ENCODE measurements around the gene RPS6KA5. TPM values are rescaled to one million over a fixed set of nuclear protein-coding genes. Genes with fewer than 3 reads are reported as not detected.

The RPS6KA5 gene
- total RNA-seq, 1 experiment from 2014 or later: 3.8 TPM

DNA sequence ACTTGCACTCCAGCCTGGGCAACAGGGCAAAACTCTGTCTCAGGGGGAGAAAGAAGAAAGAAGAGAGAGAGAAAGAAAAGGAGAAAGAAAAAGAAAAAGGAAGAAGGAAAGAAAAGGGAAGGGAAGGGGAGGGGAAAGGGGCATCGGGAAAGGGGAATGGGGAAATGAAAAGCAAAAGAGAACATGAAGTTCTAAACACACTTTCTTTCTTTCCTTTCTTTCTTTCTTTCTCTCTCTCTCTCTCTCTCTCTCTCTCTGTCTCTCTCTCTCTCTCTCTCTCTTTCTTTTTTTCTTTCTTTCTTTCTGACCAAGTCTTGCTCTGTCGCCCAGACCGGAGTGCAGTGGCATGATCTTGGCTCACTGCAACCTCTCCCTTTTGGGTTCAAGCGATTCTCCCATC is 76.9 kb downstream of the RPS6KA5 start:
- H3T11ph ChIP-seq (ENCODE audit: low read length): no peak overlapping the region
- H3K27me3 ChIP-seq (ENCODE audit: insufficient read depth, low read length): no peaks in the 10 kb centered on the region
- H3K27me3 Mint-ChIP-seq (ENCODE audit: low read depth): no peaks in the 10 kb centered on the region
- no peak overlapping the region for H4K91ac ChIP-seq (ENCODE audit: insufficient read length, low read depth, low read length)
- H3K36me3 Mint-ChIP-seq (ENCODE audit: insufficient read depth in 1 of 3, low read depth in 3 of 3): no peaks in the 10 kb centered on the region
- H3K14ac ChIP-seq (ENCODE audit: insufficient read depth, low read length): no peak overlapping the region
- TF ChIP-seq, protein P1, sequence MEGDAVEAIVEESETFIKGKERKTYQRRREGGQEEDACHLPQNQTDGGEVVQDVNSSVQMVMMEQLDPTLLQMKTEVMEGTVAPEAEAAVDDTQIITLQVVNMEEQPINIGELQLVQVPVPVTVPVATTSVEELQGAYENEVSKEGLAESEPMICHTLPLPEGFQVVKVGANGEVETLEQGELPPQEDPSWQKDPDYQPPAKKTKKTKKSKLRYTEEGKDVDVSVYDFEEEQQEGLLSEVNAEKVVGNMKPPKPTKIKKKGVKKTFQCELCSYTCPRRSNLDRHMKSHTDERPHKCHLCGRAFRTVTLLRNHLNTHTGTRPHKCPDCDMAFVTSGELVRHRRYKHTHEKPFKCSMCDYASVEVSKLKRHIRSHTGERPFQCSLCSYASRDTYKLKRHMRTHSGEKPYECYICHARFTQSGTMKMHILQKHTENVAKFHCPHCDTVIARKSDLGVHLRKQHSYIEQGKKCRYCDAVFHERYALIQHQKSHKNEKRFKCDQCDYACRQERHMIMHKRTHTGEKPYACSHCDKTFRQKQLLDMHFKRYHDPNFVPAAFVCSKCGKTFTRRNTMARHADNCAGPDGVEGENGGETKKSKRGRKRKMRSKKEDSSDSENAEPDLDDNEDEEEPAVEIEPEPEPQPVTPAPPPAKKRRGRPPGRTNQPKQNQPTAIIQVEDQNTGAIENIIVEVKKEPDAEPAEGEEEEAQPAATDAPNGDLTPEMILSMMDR (conservative IDR thresholded peaks at IDR 0.05): no peak
- no peak overlapping the region for H3K56ac ChIP-seq (ENCODE audit: insufficient read length, low read depth, low read length)
- H3K27ac Mint-ChIP-seq: peak overlapping the region in 2 of 3 experiments; percentile 33 to 79; a peak in 2 of 7 replicates
- H3K9me3 Mint-ChIP-seq: no peaks in the 10 kb centered on the region; a peak in 1 of 5 replicates
- no peaks in the 10 kb centered on the region for H3K4me1 ChIP-seq (ENCODE audit: insufficient read depth, low read length)
- H2BK12ac ChIP-seq (ENCODE audit: insufficient read length, low read depth, low read length): no peak overlapping the region
- no peak overlapping the region for H2BK120ac ChIP-seq (ENCODE audit: low read depth, low read length, poor library complexity, severe bottlenecking)
- WGBS (ENCODE audit: extremely low coverage, insufficient read length, low lambda C conversion rate): no CpG with 5 or more reads among the region's 4 CpGs
- H3K9ac ChIP-seq (ENCODE audit: extremely low read depth, insufficient read length, low read length): no peak overlapping the region
- H2AK5ac ChIP-seq (ENCODE audit: insufficient read length, low read length): no peak overlapping the region
- H4K8ac ChIP-seq (replicated peaks; ENCODE audit: insufficient read length, low read depth, low read length): no peak overlapping the region
- H3K4ac ChIP-seq (ENCODE audit: low read depth, low read length): no peak overlapping the region
- H2AFZ ChIP-seq (ENCODE audit: low read length): no peak overlapping the region
- DNase-seq: no peak
- H3K4me1 Mint-ChIP-seq: peaks cover 0 to 3% of the 10 kb centered on the region in 2 experiments; a peak in 1 of 4 replicates
- no peak overlapping the region for H3K27ac ChIP-seq (ENCODE audit: insufficient read length, low read depth, low read length)
- no peak overlapping the region for H2BK20ac ChIP-seq (ENCODE audit: low read depth, low read length, poor library complexity, severe bottlenecking)
- no peaks in the 10 kb centered on the region for H3K9me3 ChIP-seq (ENCODE audit: control insufficient read depth, low read depth, low read length)
- no peak overlapping the region for H3K4me2 ChIP-seq (ENCODE audit: insufficient read depth, insufficient read length, low read length)
- no peak overlapping the region for H3K18ac ChIP-seq (ENCODE audit: insufficient read length, low read depth, low read length)
- no peak overlapping the region for H4K5ac ChIP-seq (ENCODE audit: insufficient read length, low read depth, low read length)
- H2BK15ac ChIP-seq (ENCODE audit: low read depth, low read length): no peak overlapping the region
- no peak overlapping the region for H2BK5ac ChIP-seq (ENCODE audit: insufficient read length, low read length)
- H3K4me3 Mint-ChIP-seq: no peak overlapping the region
- H3K79me2 ChIP-seq (ENCODE audit: insufficient read depth, low read length): no peaks in the 10 kb centered on the region
- no peaks in the 10 kb centered on the region for H3K79me1 ChIP-seq (ENCODE audit: insufficient read depth, low read depth, low read length, poor library complexity, severe bottlenecking)
- H4K20me1 ChIP-seq (ENCODE audit: control insufficient read depth, insufficient read depth, insufficient read length): no peaks in the 10 kb centered on the region
- H3K23me2 ChIP-seq (ENCODE audit: insufficient read length, low read depth, low read length, poor library complexity, severe bottlenecking): no peaks in the 10 kb centered on the region
- no peak overlapping the region for H3K23ac ChIP-seq (ENCODE audit: insufficient read length, low read depth, low read length)
